ENCODE data around the gene GMCL1.

Gene GMCL1

DNA sequence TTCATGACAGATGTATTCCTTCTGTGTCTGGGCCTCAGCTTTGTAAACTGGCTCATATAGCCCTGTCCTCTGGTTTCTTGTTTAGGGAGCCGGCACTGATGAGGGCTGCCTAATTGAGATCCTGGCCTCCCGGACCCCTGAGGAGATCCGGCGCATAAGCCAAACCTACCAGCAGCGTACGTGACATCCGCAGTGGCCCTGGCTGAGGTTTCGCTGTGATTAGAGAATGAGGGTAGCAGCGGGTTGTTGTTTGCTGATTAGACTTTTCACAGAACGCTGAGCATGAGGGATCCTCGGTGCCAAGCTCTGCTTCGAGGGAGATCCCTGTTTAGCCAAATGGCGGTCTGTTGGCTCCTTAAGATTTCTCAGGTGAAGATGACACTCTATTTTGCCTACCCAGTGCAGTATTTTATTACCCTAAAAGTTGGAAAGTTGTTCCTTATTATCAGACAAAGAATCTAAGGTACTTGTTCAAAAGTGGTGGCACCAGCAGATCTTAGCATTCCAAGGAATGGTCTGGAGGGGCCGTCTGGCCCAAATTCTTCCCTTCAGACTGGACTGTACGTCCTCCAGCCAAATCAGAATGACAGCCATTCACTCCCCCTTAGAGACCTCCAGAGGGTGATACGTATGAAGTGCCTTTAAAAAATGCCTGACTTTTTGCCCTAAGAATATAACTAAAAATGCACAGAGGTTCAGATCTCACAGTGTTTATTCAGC, 21.5 kb upstream of the GMCL1 start:
- H2AFZ ChIP-seq (ENCODE audit: low read depth, low read length) = no peak overlapping the region

GRCh38 chr2:69810550-69810949, 18.9 kb upstream of the GMCL1 start:
- H2BK5ac ChIP-seq (ENCODE audit: low read depth, low read length, poor library complexity, severe bottlenecking) = no peak overlapping the region
- H3K4me1 ChIP-seq (ENCODE audit: control insufficient read depth, insufficient read depth, low read depth, low read length) = no peaks in the 10 kb centered on the region
- DNase-seq = no peak
- no peak overlapping the region for H3K18ac ChIP-seq (ENCODE audit: low read depth in 1 of 2, low read length in 2 of 2)
- peaks cover 65 to 97% of the 10 kb centered on the region in 2 experiments for H3K36me3 ChIP-seq (ENCODE audit: control insufficient read depth in 1 of 2, insufficient read depth in 2 of 2, low read depth in 1 of 2, low read length in 2 of 2)
- no peak overlapping the region for H3K23ac ChIP-seq (ENCODE audit: low read length in 2 of 2)
- peaks cover 27% of the 10 kb centered on the region for H3K79me1 ChIP-seq (replicated peaks; ENCODE audit: low read length, poor library complexity, severe bottlenecking)
- no peak overlapping the region for H2AK5ac ChIP-seq (ENCODE audit: low read length, severe bottlenecking)
- no peaks in the 10 kb centered on the region for H3K27me3 ChIP-seq (ENCODE audit: control insufficient read depth in 1 of 2, insufficient read depth in 1 of 2, low read length in 2 of 2)
- H2BK15ac ChIP-seq (ENCODE audit: low read depth, poor library complexity, severe bottlenecking) = no peak overlapping the region
- no peak overlapping the region for H3K4me3 ChIP-seq (ENCODE audit: insufficient read depth in 1 of 2, low read depth in 1 of 2, low read length in 2 of 2)
- H3K14ac ChIP-seq (ENCODE audit: low read length in 2 of 2) = no peak overlapping the region
- H2BK12ac ChIP-seq (ENCODE audit: low read length in 2 of 2) = no peak overlapping the region
- 98% methylated on average over 6 of the region's 6 CpGs for WGBS
- H4K8ac ChIP-seq (ENCODE audit: low read length) = no peak overlapping the region
- H3K9ac ChIP-seq (ENCODE audit: low read length) = no peak overlapping the region
- H3K27ac ChIP-seq (ENCODE audit: low read length, poor library complexity, severe bottlenecking) = no peak overlapping the region
- no peak overlapping the region for H2BK120ac ChIP-seq (ENCODE audit: low read depth, low read length)
- H4K91ac ChIP-seq (ENCODE audit: low read length) = no peak overlapping the region
- no peak overlapping the region for H2AFZ ChIP-seq (ENCODE audit: low read depth, low read length)
- no peaks in the 10 kb centered on the region for H3K9me3 ChIP-seq (ENCODE audit: control insufficient read depth, low read length)
- no peak overlapping the region for H3K4me2 ChIP-seq (ENCODE audit: low read length, poor library complexity, severe bottlenecking)
- no peak overlapping the region for H3K4ac ChIP-seq (ENCODE audit: low read depth in 1 of 2, low read length in 2 of 2)

More for the DNA sequence above, 21.5 kb upstream of the GMCL1 start:
- no peak overlapping the region for H3K4me3 ChIP-seq (ENCODE audit: insufficient read depth in 1 of 2, low read depth in 1 of 2, low read length in 2 of 2)
- H2BK12ac ChIP-seq (ENCODE audit: low read length in 2 of 2) = no peak overlapping the region
- no peak overlapping the region for H2BK15ac ChIP-seq (ENCODE audit: low read depth, poor library complexity, severe bottlenecking)
- peaks cover 32% of the 10 kb centered on the region for H3K79me1 ChIP-seq (replicated peaks; ENCODE audit: low read length, poor library complexity, severe bottlenecking)
- H2BK5ac ChIP-seq (ENCODE audit: low read depth, low read length, poor library complexity, severe bottlenecking) = no peak overlapping the region
- H3K36me3 ChIP-seq (ENCODE audit: control insufficient read depth in 1 of 2, insufficient read depth in 2 of 2, low read depth in 1 of 2, low read length in 2 of 2) = peaks cover 55 to 98% of the 10 kb centered on the region in 2 experiments
- no peak overlapping the region for H2AK5ac ChIP-seq (ENCODE audit: low read length, severe bottlenecking)
- no peak overlapping the region for H2BK120ac ChIP-seq (ENCODE audit: low read depth, low read length)
- H3K9me3 ChIP-seq (ENCODE audit: control insufficient read depth, low read length) = no peaks in the 10 kb centered on the region
- no peak overlapping the region for H3K23ac ChIP-seq (ENCODE audit: low read length in 2 of 2)
- H3K18ac ChIP-seq (ENCODE audit: low read depth in 1 of 2, low read length in 2 of 2) = no peak overlapping the region
- WGBS = 92% methylated on average over 15 of the region's 16 CpGs
- no peaks in the 10 kb centered on the region for H3K4me1 ChIP-seq (ENCODE audit: control insufficient read depth, insufficient read depth, low read depth, low read length)
- no peak overlapping the region for H4K8ac ChIP-seq (ENCODE audit: low read length)
- no peak overlapping the region for H4K91ac ChIP-seq (ENCODE audit: low read length)
- no peaks in the 10 kb centered on the region for H3K27me3 ChIP-seq (ENCODE audit: control insufficient read depth in 1 of 2, insufficient read depth in 1 of 2, low read length in 2 of 2)
- H3K4ac ChIP-seq (ENCODE audit: low read depth in 1 of 2, low read length in 2 of 2) = no peak overlapping the region
- no peak overlapping the region for H3K9ac ChIP-seq (ENCODE audit: low read length)
- H3K27ac ChIP-seq (ENCODE audit: low read length, poor library complexity, severe bottlenecking) = no peak overlapping the region
- no peak overlapping the region for H3K4me2 ChIP-seq (ENCODE audit: low read length, poor library complexity, severe bottlenecking)
- no peak for DNase-seq
- H3K14ac ChIP-seq (ENCODE audit: low read length in 2 of 2) = no peak overlapping the region

GRCh38 chr2:69811018-69811417, 18.4 kb upstream of the GMCL1 start:
- Histone ChIP-seq H2AFZ (ENCODE audit: low read depth, low read length) (no peak overlapping the region), H3K4me3 (ENCODE audit: insufficient read depth in 1 of 2, low read depth in 1 of 2, low read length in 2 of 2) (no peak overlapping the region), H3K4me1 (ENCODE audit: control insufficient read depth, insufficient read depth, low read depth, low read length) (no peaks in the 10 kb centered on the region), H4K91ac (ENCODE audit: low read length) (no peak overlapping the region), H3K9ac (ENCODE audit: low read length) (no peak overlapping the region), H3K9me3 (ENCODE audit: control insufficient read depth, low read length) (no peaks in the 10 kb centered on the region), H2BK12ac (ENCODE audit: low read length in 2 of 2) (no peak overlapping the region), H3K18ac (ENCODE audit: low read depth in 1 of 2, low read length in 2 of 2) (no peak overlapping the region), H3K79me1 (replicated peaks; ENCODE audit: low read length, poor library complexity, severe bottlenecking) (peaks cover 27% of the 10 kb centered on the region), H3K27ac (ENCODE audit: low read length, poor library complexity, severe bottlenecking) (no peak overlapping the region), H2BK5ac (ENCODE audit: low read depth, low read length, poor library complexity, severe bottlenecking) (no peak overlapping the region), H3K23ac (ENCODE audit: low read length in 2 of 2) (no peak overlapping the region), H3K27me3 (ENCODE audit: control insufficient read depth in 1 of 2, insufficient read depth in 1 of 2, low read length in 2 of 2) (no peaks in the 10 kb centered on the region), H2BK120ac (ENCODE audit: low read depth, low read length) (no peak overlapping the region), H2BK15ac (ENCODE audit: low read depth, poor library complexity, severe bottlenecking) (no peak overlapping the region), H3K36me3 (ENCODE audit: control insufficient read depth in 1 of 2, insufficient read depth in 2 of 2, low read depth in 1 of 2, low read length in 2 of 2) (peaks cover 65 to 97% of the 10 kb centered on the region in 2 experiments), H2AK5ac (ENCODE audit: low read length, severe bottlenecking) (no peak overlapping the region), H3K14ac (ENCODE audit: low read length in 2 of 2) (no peak overlapping the region), H4K8ac (ENCODE audit: low read length) (no peak overlapping the region), H3K4me2 (ENCODE audit: low read length, poor library complexity, severe bottlenecking) (no peak overlapping the region), H3K4ac (ENCODE audit: low read depth in 1 of 2, low read length in 2 of 2) (no peak overlapping the region)
- 91% methylated on average over 5 of the region's 5 CpGs for WGBS
- DNase-seq = no peak

- Histone ChIP-seq H3K9ac (ENCODE audit: low read length) (no peak overlapping the region), H3K36me3 (ENCODE audit: control insufficient read depth in 1 of 2, insufficient read depth in 2 of 2, low read depth in 1 of 2, low read length in 2 of 2) (peaks cover 60 to 97% of the 10 kb centered on the region in 2 experiments), H3K27ac (ENCODE audit: low read length, poor library complexity, severe bottlenecking) (no peak overlapping the region), H2BK15ac (ENCODE audit: low read depth, poor library complexity, severe bottlenecking) (no peak overlapping the region), H3K4ac (ENCODE audit: low read depth in 1 of 2, low read length in 2 of 2) (no peak overlapping the region), H4K8ac (ENCODE audit: low read length) (no peak overlapping the region), H2AK5ac (ENCODE audit: low read length, severe bottlenecking) (no peak overlapping the region), H3K4me3 (ENCODE audit: insufficient read depth in 1 of 2, low read depth in 1 of 2, low read length in 2 of 2) (no peak overlapping the region), H2BK5ac (ENCODE audit: low read depth, low read length, poor library complexity, severe bottlenecking) (no peak overlapping the region), H2AFZ (ENCODE audit: low read depth, low read length) (no peak overlapping the region), H3K79me1 (replicated peaks; ENCODE audit: low read length, poor library complexity, severe bottlenecking) (peaks cover 22% of the 10 kb centered on the region), H4K91ac (ENCODE audit: low read length) (no peak overlapping the region), H3K18ac (ENCODE audit: low read depth in 1 of 2, low read length in 2 of 2) (no peak overlapping the region), H2BK12ac (ENCODE audit: low read length in 2 of 2) (no peak overlapping the region), H2BK120ac (ENCODE audit: low read depth, low read length) (no peak overlapping the region), H3K27me3 (ENCODE audit: control insufficient read depth in 1 of 2, insufficient read depth in 1 of 2, low read length in 2 of 2) (no peaks in the 10 kb centered on the region), H3K14ac (ENCODE audit: low read length in 2 of 2) (no peak overlapping the region), H3K23ac (ENCODE audit: low read length in 2 of 2) (no peak overlapping the region), H3K4me1 (ENCODE audit: control insufficient read depth, insufficient read depth, low read depth, low read length) (no peaks in the 10 kb centered on the region), H3K4me2 (ENCODE audit: low read length, poor library complexity, severe bottlenecking) (no peak overlapping the region), H3K9me3 (ENCODE audit: control insufficient read depth, low read length) (no peaks in the 10 kb centered on the region)
- DNase-seq = no peak
- 92% methylated on average over 2 of the region's 3 CpGs for WGBS
Observed at GRCh38 chr2:69811591-69811990, 17.9 kb upstream of the GMCL1 start.

All from mesenchymal stem cell (in vitro differentiated cells and primary cell).